Measurements from ENCODE around the gene RIC8B.

RIC8B gene

DNA sequence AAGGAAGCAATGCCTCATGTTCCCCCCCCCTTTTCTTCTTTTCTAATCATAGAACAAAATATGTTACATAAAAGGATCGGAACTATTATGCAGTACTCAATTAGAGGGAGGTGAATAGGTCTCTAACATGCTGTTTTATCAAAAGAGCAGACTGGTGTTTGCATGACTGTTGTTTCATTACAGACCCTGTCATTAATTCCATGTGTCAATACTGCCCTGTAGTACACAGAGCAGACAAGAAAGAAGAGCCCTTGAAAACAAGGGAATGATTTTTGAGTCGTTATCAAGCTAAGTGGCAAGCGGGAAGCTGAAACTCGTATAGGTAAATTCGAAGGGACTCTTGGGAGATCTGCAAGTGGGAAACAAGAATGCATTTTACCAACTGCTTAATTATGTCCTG lies 104.3 kb downstream of the RIC8B start:
- no peak for DNase-seq

- DNase-seq: no peak
These were observed 105.1 kb downstream of the RIC8B start for GRCh38 chr12:106879612-106880011.

DNA sequence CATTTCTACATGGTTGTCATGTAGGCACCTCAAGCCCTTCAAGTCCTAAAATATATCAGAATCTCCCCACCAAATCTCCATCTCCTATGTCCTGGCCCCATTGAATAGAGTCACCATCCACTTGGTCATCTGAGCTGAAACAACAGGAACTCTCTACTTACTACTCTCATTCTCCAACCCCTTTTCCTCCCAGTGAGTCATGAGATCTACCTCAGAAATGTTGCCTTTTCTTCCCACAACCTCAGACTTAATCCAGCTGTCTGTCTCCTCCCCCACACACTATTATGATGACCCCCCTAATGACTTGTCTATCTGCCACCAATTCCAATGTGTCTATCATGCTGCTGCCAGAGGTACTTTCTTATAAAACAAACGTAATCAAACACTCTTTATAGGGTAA lies 108.9 kb downstream of the RIC8B start:
- no peak for DNase-seq

DNA sequence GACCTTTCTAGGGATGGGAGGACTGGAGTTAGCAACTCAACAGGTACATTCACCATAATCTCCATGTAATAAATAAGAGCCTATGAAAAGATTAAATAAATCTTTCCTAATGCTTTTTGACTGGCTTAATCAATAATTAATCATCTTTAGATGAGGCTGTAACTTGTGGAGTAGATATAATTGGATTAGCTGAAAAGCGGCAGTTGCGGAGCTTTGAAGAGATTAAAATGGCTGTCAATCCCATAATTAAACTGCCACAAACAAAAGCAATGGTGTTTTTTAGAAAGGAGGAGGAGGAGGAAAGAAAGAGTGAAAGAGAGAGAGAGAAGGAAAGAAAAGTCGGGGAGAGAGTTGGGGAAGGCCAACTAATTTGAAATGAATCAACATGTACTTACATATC lies 110.5 kb downstream of the RIC8B start:
- DNase-seq: no peak

- DNase-seq: no peak
These were observed 111.2 kb downstream of the RIC8B start for GRCh38 chr12:106885541-106886249.

- no peak for DNase-seq
These were observed 112.5 kb downstream of the RIC8B start for GRCh38 chr12:106886932-106887331.

DNA sequence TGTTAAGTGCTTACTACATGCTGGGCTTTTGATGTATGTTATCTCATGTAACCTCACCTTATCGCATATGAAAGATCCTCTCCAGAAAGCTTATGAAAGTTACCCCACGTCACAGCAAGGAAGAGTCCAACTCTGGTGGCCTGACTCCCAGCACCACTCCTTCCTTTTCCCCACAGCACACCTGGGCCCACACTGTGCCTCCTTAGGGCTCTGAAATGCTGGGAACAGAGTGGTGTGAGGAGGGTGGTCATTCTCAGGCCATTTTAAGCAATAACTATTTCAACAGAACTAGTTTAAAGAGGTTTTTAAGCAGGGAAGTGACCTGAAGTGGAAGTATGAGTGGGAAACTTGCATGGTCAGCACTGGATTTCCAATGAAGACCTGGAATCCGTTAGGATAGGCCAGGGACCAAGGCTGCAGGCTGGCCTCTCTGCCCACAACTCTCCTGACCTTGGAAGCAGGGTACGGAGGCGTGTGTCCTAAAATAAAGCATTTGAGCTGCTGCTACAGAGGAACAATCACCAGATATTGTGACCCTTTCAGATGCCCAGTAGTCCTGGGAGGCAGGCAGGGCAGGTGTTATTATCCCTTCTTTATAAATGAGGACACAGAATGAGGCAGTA lies 114.0 kb downstream of the RIC8B start:
- no peak for DNase-seq

DNA sequence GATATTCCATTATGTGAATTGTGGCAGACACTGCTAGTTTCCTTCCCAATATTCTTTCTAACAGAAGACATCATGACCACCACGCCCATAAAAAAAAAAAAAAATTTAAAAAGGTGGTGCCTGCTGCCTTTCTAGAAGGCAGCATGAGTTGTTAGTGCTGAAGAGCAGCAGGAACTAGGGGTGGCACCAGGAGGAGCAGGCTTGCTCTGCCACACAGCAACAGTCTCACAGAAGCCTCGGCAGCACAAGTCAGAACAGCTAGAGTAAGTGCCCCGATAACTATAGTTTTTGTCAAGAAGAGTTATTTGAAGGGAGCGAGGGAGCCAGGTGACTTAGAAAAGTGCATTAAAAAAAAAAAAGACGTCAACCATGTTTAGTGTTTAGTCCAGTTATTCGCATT lies 114.8 kb downstream of the RIC8B start:
- no peak for DNase-seq

DNA sequence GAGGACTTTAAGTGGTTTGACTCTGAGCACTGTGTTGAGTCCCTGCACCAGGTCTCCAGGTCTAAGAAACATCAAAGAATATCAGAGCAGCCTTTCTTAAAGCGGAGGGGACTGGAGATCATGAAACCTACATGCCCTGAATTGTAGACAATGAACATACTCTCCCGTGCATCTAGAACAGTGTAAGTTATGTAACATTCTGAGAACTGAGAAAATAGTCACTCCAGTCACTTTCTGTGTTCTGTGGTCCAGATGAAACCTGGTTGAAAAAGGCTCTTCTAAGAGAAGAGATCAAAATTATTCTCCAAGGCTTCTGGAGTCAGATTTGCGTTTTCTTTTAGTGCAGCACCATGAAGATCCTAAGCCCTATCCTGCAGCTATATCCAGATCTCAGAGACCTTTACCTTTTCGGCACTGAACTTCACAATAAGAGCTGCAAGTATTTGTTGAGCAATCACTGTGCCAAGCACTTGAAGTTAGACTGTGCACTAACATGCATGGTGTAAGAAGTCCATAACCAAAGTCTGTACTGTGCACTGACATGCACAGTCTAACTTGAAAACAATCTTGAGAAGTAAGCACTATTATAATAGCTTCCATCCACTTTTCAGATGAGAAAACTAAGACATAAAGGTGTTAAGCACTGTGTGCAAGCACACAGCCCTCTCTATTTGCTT lies 115.6 kb downstream of the RIC8B start:
- no peak for DNase-seq

- DNase-seq: no peak
These were observed 117.6 kb downstream of the RIC8B start for GRCh38 chr12:106892075-106892474.

DNA sequence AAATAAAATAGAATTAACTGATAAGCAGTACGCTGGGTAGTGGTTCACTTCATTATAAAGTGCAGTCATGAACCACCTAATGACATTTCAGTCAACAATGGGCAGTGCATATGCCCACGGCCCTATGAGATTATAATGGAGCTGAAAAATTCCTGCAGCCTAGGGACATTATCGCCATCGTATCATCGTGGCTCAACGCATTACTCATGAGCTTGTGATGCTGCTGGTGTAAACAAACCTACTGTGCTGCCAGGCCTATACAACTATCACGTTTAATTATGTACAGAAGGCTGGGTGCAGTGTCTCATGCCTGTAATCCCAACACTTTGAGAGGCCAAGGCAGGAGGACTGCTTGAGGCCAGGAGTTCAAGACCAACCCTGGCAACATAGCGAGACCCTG lies 119.0 kb downstream of the RIC8B start:
- DNase-seq: no peak

DNA sequence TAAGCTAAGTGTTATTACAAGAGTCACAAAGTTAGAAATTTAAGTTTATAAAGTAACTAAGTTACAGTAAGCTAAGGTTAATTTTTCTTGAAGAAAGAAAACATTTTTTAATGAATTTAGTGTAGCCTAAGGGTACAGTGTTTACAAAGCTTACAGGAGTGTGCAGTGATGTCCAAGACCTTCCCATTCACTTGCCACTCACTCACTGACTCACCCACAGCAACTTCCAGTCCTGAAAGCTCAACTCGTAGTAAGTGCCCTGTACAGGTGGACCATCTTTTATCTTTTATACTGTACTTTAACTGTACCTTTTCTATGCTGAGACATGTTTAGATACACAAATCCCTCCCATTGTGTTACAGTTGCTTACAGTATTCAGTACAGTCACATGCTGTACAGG lies 120.3 kb downstream of the RIC8B start:
- no peak for DNase-seq

DNA sequence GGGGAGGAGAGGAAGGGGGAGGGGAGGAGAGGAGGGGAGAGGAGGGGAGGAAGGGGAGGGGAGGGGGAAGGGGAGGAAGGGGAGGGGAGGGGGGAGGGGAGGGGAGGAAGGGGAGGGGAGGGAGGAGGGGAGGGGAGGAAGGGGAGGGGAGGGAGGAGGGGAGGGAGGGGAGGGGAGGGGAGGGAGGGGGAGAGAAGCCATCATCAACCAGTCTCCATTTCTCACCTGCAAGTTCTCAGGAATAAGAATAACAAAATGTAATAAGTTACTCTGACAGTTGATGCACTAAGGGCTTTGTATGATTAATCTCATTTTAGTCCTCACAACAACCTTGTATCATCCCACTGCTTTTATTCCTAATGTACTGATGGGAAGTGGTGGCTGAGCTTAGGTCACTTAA lies 122.1 kb downstream of the RIC8B start:
- DNase-seq: no peak

- DNase-seq: no peak
These were observed 122.6 kb downstream of the RIC8B start for GRCh38 chr12:106897082-106897481.

GRCh38 chr12:106897981-106898901 lies 123.8 kb downstream of the RIC8B start:
- DNase-seq: no peak

DNA sequence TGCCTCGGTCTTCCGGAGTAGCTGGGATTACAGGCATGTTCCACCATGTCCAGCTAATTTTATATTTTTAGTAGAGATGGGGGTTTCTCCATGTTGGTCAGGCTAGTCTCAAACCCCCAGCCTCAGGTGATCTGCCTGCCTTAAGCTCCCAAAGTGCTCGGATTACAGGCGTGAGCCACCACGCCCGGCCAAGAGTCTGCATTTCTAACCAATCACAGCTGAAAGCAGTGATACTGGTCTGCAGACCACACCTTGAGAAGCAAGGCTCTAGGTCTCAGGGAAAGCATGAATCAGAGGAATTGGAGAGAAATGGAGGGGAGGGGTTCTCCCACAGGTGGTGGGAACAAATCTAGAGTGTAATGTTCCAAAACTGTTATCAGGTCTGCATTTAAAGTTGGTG lies 126.1 kb downstream of the RIC8B start:
- no peak for DNase-seq

DNA sequence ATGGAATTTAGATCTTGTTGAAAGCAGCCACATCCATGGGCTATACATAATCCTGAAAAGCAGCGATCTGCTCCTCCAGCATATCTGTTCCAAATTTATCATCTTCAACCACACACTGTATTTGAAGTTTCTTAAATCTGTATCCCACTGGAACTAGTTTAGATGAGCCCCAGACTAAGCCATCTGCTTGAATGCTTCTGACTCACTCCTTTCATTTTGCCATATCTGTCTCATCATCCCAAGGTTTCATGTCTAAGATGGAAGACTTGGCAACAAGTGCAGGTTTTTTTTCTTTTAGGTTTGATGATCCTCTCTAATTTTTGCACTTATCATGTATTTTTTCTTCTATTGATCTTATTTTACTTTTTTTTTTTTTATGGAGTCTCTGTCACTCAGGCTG lies 126.8 kb downstream of the RIC8B start:
- DNase-seq: no peak

GRCh38 chr12:106902053-106902452 lies 127.6 kb downstream of the RIC8B start:
- no peak for DNase-seq

GRCh38 chr12:106903241-106903945 lies 128.9 kb downstream of the RIC8B start:
- DNase-seq: no peak

- no peak for DNase-seq
These were observed 132.2 kb downstream of the RIC8B start for GRCh38 chr12:106906715-106907114.

- no peak for DNase-seq
These were observed 132.9 kb downstream of the RIC8B start for GRCh38 chr12:106907411-106907810.

- no peak for DNase-seq
These were observed 133.4 kb downstream of the RIC8B start for GRCh38 chr12:106907846-106908245.

GRCh38 chr12:106908561-106908960 lies 134.1 kb downstream of the RIC8B start:
- no peak for DNase-seq
